Measurements from ENCODE around the gene GBGT1.
A peak's percentile ranks its signal among the peaks of the same experiment; 100 is the strongest.

Gene GBGT1

DNA sequence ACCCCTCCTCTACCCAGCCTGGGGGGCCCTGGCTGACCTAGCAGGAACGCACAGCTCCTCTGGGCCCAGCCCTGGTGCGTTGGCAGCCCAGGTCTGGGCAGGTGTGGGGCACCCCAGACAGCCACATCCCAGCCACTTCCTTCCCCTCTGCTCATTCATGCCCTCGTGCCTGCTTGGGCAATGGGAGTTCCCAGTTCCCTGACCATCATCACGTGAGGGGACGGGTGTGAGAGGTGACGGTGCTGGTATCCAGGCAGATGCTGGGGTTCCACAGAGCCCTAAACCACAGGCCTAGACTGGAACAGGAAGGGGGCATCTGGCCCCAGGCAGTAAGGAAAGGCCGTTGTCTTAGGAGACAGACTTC, 51.1 kb downstream of the GBGT1 start:
- DNase-seq, result no peak

DNA sequence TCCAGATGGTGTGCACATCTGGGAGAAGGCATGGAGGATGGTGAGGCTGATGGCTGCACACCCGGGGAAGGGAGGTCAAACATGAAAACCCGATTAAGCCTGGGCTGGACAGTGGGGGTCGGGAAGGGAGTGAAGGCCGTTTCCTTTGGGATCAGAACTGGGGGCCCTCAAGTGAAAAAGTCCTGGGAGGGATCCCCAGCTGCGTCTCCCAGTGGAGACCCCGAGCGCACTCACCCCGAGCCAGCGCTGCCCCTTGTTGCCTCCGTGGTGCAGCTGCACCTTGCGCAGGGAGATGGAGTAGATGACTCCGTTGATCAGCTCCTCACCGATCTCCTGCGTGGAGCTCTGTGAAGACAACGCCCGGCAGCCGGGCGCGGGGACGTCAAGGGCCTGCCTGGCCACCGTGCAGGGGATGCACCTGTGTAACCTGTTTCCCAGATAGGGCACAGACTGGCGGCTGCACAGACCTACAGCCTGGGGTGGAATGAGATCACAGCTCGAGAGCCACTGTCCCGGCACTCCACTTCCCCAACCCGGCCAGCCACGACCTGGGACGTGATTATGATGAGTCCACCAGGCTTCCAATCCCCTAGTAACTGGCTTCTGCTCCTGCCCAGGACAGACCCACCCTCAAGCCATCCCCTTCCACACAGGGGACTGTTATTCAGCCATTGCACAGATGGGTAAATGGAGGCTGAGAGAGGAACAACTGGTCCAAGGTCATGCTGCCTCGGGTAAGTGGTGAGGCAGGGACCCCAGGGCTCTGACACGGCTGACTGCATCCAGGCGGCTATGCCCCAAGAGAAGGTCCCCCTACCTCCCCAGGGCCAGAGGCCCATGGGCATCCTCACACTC, 51.7 kb downstream of the GBGT1 start:
- DNase-seq, result no peak

DNA sequence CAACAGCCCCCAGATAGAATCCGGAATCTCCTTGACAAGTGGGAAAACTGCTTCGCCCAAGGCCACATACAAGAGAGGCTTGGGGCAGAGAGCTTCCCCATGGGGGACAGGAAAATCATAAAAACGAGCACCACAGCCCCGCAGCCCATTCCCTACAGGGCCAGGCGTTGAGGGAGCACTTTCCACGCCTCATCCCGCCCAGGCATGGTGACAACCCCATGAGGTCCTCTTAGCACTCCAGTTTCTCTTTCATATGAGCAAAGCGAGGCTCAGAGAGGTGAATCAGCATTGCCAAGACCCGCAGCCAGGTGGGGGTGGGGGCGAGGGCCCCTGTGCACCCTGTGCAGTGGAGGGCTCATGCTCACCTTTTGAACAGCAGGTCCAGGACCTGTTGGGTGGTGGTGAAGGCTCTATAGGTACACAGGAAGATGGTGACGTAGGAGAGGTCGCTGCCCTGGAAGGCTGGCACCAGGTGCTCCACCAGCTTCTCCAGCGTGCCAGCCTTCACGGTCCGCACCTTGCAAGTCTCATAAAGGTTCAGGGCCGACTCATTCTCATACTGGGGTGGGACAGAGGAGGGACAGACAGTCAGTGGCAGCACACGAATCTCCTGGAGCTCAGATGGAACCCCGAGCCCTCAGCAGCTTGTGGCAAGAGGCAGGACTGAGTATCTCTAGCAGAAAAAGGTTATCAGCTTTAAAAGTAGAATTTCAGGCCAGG, 53.6 kb downstream of the GBGT1 start:
- DNase-seq, result no peak

DNA sequence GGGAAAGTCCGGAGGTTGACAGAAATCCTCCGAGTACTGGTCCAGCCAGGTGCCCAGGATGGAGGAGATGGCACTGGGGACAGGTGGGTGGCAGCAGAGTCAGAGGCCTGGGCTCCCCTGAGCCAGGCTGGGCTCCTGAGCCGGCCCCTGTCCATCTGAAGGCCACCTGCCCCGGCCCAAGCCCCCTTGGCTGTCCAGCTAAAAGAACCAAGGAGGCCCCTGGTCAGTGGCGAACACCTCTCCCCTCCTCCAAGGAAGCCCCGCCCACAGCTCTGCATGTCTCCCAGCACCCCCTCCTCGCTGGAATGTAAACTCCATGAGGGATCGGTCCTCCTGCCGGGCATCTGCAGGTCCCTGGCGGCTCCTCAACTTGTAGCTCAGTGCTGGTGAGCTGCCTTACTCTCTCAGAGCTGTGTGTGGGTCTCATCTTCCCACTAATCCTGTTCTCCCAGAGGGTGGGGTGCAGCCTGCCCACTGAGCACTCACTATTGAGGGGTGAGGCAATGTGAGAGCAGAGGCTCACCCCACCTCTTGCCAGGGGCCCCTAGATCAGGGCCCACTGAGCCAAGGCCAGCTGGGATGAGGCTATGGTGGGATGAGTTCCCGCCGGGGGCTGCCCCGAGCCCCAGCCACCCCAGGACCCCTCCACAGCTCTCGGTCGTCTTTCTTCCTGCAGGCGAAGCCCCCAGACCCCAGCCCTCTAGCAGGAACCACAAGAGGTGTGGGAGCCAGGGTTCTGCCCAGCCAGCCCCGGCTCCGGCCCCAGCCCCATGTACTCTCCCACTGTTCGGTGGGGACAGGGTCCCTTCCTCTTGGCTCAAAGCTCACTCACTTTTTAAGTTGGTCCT, 54.7 kb downstream of the GBGT1 start:
- no peak for DNase-seq

DNA sequence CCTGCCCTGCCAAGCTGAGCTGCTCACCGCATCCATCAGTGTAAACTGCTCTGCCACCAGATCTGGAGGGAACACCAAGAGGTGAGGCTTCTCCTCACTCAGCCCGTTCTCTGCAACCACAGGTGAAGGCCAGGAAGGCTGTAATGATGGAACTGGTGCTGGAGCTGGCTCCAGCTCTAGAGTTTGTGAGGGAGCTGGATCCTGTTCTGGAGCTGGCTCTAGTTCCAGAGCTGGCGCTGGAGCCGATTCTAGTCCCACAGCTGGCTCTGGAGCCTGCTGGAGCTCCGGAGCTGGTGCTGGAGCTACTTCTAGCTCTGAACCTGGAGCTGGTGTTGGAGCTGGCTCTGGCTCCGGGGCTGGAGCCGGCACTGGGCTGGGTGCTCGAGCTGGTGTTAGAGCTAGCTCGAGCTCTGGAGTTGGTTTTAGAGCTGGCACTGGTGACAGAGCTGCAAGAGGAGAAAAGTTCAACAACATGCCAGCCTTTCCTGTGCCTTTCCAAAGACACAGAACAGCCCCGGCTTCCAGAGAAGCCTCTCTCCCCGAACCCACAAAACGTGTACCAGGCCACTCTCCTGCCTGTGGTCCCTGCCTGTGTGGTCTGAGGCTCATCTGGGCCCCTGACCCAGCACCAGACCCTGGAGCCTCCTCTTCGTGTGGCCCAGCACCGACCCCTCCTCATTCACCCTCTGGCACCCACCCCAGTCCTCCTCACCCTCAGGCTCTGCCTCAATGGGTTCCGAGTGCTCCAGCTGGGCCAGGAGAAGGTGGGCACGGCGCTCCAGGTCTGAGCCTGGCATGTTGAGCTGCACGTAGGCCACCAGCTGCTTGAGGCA, 55.5 kb downstream of the GBGT1 start:
- DNase-seq, result no peak

DNA sequence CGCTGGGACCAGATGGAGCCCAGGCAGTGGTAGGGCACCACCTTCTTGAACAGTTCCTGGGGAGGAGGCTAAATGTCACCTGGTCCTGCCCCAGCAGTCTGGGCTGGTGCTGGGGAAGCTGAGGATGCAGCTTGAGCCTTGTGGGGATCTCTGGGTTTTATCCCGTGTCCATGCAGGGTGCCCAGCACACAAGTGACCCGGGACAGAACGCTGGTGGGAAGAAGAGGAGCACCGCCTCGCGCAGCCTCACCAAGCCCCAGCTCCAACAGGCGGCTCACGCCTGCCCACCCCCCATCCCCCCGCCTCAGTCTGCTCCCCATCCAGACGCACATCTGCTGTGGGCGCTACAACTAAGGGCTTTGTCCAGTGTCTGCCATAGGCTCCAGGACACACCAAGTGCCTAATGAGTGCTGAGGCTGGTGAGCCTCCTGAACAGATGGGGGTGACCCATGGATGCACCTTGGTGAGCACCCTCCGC, 56.4 kb downstream of the GBGT1 start:
- no peak for DNase-seq

DNA sequence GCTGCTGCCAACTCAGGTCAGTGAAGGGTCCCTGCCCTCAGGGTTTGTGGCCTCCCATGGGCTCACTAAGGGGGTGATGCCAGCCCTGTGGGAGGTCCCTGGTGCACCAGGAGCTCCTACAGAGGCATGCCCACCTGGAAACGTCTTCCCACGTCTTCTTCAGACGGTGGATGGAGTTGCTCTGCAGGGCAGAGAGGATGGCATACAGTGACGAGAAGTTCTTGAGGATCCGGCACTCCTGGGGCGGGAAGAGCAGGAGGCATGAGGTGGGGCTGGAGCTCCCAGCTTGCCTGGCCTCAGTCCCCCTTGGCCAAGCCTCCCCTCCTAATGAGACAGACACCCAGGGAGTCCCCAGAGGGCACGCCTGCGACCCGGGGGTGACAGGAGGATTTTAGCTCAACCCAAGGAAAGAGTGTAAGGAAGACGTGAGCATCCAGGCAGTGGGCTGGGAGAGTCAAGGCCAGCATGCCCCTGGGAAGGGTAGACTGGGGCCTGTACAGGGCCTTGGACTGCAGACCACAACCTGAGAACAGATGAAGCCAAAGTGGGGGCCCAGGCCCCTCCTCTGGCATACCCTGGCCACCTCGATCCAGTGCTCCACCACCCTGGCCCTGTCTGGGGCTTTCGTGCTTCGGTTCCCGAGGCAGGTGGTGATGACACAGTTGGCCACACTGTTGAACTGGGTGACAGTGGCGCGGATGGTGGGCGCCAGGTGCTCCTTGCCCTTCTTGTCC, 57.0 kb downstream of the GBGT1 start:
- no peak for DNase-seq

DNA sequence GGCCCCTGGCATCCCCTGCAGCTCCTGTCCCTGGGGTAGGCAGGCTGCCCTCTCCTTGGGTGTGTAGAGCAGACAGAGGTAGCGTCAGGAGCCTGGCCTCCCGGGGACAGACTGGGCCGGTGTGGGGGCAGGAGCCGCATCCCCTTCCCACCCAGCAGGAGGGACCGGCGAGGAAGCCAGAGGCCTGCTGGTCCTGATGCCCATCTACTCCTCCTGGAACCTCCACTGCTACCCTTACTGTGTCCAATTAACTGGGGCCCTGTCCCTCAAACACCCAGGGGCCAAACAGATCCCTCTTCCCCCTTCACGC, 58.3 kb downstream of the GBGT1 start:
- no peak for DNase-seq

DNA sequence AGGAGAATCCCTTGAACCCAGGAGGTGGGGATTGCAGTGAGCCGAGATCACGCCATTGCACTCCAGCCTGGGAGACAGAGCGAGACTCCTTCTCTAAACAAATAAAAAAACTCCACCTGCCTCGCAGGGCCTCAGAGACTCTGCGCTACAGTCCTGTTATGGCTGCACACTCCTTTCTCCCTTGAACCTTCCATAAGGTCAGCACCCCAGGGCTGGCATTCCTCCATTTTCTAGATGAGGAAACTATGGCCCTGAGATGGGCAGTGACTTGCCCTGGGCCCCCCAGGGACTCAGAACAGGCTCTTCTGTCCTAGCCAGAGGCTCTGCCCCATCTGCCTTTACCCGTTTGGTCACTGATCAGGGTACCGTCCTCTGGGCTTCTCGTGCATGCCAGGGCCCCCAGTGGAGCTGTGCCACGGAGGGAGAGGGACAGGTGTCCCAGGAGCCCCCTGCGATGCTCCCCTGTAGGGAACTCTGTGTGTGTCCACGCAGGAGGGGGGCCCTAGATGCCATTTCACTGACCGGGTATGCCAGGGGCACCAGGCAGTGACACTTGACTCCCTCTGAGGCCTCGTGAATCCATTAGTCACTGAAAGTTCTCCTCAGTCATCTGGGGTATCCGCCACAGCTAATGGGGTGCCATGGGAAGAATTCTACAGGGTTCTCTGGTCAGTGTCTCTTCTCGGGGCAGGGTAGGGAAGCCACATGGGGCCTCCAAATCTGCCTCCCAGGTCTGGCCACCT, 58.8 kb downstream of the GBGT1 start:
- no peak for DNase-seq

DNA sequence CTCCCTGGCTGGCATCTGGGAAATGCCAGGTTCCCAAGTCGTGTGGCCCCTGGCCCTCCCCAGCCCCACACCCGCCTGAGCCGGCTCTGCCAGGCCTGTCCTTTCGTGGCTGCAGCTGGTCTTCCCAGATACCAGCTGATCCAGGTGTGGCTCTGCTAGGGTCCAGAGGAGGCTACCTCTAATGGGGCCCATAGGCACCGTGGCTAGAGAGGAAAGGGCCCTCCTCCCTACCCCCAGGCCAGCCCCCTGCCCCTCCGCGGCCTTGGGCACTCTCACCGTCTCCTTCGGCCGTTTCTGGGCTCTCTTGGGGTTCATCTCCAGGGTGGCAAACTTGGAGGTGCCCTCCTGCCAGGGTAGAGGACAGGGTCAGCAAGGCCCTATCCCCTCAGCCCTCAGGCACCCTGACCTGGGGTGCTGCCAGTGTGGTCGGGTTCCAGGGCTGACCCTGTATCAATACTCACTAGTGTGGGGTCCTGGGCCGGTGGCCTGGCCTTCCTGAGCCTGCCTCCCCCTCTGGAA, 59.7 kb downstream of the GBGT1 start:
- DNase-seq, result no peak

DNA sequence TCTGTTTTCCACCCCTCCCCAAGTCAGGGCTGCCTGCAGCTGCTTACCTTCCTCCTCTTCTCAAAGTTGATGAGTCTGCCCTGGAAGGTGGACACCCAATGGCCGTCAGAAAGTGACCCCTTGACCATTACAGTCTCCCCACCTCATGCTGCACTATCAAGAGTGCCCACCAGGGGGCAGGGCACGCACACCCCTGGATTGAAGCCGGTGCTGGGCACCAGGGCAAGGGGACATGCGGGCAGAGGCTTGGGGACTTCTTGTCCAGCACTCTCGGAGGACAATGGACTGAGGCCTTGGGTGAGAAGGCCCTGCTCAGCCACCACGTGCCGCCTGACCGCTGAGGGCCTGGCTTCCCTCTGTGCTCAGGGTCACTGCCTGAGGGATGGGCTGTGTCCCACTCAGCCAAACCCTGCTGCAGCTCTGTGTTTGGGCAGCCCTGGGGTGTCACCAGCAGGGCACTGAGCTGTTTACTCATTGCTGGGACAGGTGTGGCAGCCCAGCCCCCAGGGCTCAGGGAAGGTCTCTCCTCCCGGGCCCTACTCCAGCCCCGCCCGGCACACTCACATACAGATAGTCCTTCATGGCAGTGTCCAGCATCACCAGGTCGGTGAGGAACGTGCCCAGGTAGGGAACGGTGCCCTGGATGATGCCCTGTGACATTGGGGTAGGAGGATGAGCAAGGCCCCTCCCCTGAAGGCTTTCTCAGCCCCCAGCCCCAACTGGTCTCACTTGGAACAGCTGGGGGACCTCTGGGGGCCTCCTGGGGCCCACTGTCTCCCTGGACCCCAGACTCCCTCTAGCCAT, 60.3 kb downstream of the GBGT1 start:
- DNase-seq, result peak; percentile 28
